GM18861 (cell line): ENCODE results near the gene GLS2.
"Not testable (repeated sequence)": the region's sequence is repeated elsewhere in the genome, so short reads cannot be mapped to it uniquely, and the experiment has no call there.

ENCODE experiments used
- ATAC-seq: cut with Tn5 transposase; IDR thresholded peaks from one replicate; pipeline ENCODE4 v1.9.1; 2021; ENCODE audit not compliant: unreplicated experiment

The GLS2 gene

GRCh38 chr12:56488041-56488955, at the start of gene GLS2:
Gene GLS2, minus strand, starts transcription at chr12:56488161. Its CDS starts 43 bp downstream, at chr12:56488118.
- ATAC-seq: peak; percentile 78

DNA sequence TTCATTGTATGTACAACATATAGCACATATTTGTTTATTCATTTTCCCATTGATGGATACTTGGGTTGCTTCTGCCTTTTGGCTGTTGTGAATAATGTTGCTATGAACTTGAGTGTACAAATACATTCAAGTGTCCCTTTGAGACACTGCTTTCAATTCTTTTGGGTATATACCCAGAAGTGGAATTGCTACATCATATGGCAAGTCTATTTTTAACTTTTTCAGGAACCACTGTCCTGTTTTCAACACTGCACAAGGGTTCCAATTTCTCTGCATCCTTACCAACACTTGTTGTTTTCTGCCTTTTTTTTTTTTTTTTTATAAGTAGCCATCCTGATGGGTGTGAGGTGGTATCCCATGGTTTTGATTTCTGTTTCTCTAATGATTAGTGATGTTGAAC, 49.6 kb upstream of the GLS2 start:
- no peak for ATAC-seq

DNA sequence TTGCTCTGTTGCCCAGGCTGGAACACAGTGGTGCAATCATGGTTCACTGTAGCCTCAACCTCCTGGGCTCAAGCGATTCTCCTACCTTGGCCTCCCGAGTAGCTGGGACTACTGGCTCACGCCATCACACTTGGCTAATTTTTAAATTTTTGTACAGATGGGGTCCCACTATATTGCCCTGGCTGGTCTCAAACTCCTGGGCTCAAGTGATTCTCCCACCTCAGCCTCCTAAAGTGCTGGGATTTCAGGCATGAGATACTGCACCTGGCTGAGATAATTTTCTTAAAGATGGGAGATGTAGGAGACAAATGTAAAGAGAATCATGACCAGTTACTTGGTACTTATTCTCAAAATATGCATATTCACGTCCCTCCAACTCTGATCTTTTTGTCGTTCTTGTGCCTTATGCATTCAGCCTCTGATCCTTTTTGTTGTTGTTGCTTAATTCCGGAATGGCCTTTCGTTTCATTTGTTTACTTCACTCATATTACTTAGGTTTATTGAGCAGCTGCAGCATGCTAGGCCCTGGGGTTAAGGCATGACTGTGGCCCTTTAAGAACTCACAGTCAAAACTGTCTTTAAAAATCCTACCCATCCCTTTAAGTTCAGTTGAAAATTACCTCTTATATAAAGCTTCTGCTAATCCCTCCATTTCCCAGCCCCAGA, 42.6 kb upstream of the GLS2 start:
- ATAC-seq: no peak

GRCh38 chr12:56529656-56530055, 41.7 kb upstream of the GLS2 start:
- no peak for ATAC-seq

GRCh38 chr12:56528846-56529245, 40.9 kb upstream of the GLS2 start:
- no peak for ATAC-seq

GRCh38 chr12:56522411-56523193, 34.6 kb upstream of the GLS2 start:
- ATAC-seq: no peak

DNA sequence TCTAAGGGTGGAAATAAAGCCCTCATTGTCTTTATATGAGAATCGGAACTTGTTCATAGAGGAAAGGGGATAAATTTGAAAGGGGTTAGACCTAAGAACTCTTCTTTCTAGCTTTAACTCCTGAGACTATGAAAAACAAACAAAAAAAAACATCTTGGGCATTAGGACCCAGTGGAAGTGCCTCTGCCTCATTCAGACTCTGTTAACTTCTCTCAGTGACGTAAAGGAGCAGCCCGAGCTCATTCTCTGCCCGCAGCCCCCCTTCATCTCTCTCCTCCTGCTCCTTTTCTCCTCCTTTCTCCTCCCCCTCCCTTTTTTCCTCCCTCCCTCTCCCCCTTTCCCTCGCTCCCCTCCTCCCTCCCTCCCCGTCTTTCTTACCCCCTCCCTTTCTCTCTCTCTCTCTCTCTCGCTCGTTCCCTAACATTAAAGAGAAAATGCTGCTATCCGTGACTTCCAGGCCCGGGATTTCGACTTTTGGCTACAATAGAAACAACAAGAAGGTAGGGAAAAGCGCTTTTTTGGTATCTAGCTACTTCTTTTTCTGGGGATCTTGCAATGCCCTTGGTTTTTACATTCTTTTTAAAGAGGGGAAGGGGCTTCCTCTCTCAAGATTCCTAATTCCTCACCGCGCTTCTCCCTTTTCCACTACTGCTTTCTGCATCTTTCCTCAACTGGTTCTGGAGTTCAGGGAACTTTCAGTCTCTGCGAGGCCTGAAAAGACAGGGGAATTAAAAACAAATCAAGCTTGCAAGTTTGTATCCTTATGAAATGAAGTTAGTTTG, 33.8 kb upstream of the GLS2 start, which contains the start of gene RBMS2:
Gene RBMS2, plus strand, starts transcription at position 231 of the 782 bp plus-strand sequence. Its CDS starts 204 bp downstream, at position 435.
- no peak for ATAC-seq

GRCh38 chr12:56521209-56521589, 33.2 kb upstream of the GLS2 start:
- no peak for ATAC-seq

DNA sequence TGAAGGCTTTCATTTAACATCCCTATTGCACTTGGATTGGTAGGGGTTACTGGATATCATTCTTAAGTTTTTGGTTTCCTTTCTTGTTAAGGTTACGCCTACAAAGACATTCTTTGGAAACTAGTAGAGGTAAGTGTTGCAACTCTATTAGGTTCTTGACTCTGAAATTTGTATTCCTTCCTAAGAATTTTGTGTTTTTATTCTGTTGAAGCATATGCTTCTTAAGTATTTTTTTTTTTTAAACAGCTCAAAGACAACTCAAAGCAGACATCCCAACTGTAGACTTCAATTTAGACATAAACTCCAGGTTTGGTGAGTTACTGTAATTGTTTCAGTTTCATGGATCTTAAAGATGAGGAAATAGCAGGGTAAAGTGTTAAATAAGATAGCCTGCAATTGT, 32.5 kb upstream of the GLS2 start:
- no peak for ATAC-seq

- no peak for ATAC-seq
Observed at GRCh38 chr12:56520048-56520447, 32.1 kb upstream of the GLS2 start.

- ATAC-seq: no peak
Observed at GRCh38 chr12:56518570-56518969, 30.6 kb upstream of the GLS2 start.

- ATAC-seq: no peak
Observed at GRCh38 chr12:56517854-56518253, 29.9 kb upstream of the GLS2 start.

- not testable (repeated sequence) for ATAC-seq
Observed at GRCh38 chr12:56514014-56514318, 26.0 kb upstream of the GLS2 start.

- no peak for ATAC-seq
Observed at GRCh38 chr12:56510786-56511185, 22.8 kb upstream of the GLS2 start.

- ATAC-seq: not testable (repeated sequence)
Observed at GRCh38 chr12:56499879-56500278, 11.9 kb upstream of the GLS2 start.

GRCh38 chr12:56499452-56499851, 11.5 kb upstream of the GLS2 start:
- not testable (repeated sequence) for ATAC-seq

DNA sequence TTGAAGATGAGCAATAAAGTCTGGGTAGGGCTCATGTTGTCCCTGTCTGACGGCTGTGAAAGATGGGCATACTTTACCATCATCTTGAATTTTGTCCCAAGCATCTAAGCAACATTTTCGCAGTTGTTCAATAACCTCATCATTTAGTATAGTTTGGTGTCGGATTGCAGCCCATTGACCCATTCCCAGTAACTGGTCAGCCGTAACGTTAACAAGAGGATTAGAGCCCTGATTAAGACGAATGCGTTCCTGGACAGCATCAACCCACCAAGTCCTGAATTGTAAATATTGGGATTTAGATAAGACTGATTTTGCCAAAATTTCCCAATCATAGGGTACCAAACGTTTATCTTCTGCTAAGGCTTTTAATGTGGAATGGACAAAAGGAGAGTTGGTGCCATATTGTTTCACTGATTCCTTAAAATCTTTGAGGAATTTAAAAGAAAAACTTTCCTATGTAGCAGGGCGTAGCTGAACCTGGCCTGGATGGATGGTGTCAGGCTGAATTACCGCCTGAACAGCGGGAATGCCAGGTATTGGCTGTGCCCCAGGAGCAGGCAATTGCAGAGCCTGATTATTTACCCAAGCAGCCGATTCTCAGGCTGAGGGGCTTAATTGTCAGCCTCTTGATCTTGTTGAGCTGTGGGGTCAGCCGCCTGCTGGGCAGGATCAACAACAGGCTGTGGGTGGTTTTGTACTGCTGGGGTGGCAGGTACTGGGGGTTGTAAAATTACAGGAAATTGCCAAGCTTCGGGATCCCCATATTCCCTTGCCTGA, 10.4 kb upstream of the GLS2 start:
- ATAC-seq: not testable (repeated sequence)

DNA sequence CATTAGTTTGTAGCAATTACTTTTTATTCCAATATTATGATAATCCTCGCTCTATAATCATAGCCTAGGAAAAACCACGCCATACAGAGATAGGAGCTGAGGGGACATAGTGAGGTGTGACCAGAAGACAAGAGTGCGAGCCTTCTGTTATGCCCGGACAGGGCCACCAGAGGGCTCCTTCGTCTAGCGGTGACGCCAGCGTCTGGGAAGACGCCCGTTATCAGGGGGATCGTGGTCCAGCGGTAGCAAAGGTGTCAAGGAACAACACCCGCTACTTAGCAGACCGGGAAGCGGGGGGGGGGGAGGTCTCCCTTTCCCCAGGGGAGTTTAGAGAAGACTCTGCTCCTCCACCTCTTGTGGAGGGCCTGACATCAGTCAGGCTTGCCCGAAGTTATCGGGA, 8.7 kb upstream of the GLS2 start:
- ATAC-seq: not testable (repeated sequence)

- ATAC-seq: not testable (repeated sequence)
Observed at GRCh38 chr12:56494481-56494880, 6.5 kb upstream of the GLS2 start.

- not testable (repeated sequence) for ATAC-seq
Observed at GRCh38 chr12:56494106-56494415, 6.1 kb upstream of the GLS2 start.
